Colon (tissue), 2 donors: ENCODE measurements around the gene TNS1.

Source experiments
- FAIRE-seq: peaks from 2 replicates; lab custom pipeline; 2012; peaks lifted over from hg19 to GRCh38; lab: Jason Lieb, UNC
- donor health status: control.
- donor health status: control.

Gene TNS1

DNA sequence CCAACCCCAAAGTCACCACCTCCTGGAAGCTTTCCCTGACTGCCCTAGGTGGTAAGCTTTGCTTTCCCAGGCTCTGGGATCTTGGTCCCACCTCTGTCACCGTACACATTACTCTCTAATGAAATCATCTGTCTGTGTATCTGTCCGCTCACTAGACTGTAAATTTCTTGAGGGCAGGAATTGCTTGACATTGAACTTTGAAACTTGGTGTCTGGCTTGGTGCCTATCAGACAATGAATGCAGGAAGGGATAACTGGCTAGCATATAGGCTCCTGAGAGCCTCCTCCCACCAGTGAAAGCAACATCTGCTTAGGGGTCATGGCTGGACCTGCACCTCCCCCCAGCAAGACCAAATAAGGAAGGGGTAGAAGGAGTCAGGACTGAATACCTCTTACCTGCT is 155.7 kb downstream of the TNS1 start:
- FAIRE-seq = no peak

DNA sequence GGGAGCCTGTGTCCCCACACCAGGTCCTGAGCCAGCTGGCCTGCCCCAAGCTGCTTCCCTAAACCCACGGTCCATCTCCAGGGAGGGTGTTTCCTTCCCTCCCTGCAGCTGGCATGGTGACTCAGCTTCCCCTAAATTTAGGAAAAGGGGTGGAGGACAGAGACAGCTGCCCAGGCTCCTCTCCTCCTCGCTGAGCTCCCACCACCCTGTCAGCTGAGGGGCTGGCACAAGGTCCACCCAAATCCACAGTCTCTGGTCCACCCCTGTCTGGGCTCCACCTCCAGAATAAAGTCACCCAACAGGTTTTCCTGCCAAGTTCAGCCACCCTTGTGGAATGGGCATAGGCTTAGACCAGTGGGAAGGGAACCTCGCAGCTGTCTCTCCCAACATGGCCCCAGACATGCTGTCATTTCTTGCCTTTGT is 156.5 kb downstream of the TNS1 start:
- no peak for FAIRE-seq

DNA sequence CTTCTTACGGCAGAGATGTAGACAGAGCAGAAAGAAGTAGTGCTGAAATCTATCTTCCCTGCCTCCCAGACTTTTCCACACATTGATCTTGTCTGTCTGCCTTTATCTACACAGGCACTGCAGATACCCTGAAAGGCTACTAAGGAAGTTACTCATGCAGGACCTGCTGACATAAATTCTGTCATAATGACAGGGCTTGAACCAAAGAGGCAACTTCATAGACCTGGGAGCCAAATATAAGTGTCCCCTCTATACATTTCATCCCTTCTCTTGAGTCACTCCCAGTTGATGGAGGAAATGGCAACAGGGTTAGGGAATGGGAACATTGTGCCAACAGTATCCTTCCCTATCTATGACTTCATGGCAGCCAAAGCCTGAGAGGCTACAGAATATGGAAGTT is 157.5 kb downstream of the TNS1 start:
- no peak for FAIRE-seq

DNA sequence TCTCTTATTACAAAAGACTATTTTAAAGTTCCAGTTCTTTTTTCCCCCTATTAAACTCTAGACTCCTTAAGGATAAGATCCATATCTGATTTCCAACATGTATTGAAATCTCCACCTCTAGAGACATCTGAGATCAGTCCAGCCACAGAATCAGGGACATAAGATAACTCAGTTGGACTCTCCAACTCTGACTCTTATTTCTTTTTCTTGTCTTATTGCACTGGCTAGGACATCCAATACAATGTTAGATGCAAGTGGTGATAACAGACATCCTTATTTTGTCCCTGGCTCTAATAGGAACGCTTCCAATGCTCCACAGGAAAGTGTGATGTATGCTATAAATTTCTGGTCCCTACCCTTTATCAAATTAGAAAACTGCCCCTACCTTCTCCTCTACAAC is 158.1 kb downstream of the TNS1 start:
- no peak for FAIRE-seq

DNA sequence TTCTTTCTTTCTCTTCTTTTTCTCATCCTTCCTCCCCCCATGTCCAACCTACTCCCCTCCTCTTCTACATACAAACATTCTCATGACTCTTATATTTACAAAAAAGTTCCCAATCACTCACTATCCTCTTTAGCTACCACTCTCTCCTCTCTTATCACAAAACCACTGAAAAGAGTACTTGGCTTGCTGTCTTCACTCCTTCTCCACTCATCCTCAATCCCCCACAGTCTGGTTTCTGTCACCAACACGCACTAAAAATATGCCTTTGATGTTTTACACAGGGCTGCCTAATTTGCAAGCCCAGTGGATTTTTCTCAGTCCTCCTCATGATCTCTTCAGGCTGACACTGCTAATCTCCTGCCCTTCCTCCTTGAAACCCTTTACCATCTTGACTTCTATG is 159.5 kb downstream of the TNS1 start:
- no peak for FAIRE-seq

DNA sequence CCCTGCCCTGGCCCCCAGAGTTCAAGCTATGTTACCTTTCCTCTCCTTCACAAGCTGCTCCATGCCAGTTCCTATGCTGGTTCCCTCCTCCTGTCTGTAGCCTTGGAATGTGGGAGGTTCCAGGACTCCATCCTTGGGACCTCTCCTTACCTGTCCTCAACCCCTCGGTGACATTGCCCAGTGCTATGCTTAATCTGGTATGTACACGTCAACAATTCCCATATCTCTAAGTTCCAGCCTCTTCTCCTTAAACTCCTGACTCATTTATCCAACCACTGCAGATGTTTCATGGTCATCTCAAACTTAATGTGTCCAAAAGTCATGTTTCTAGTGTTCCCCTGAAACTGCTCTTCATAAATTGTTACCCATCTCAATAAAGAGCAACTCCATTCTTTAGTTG is 160.8 kb downstream of the TNS1 start:
- FAIRE-seq = no peak

DNA sequence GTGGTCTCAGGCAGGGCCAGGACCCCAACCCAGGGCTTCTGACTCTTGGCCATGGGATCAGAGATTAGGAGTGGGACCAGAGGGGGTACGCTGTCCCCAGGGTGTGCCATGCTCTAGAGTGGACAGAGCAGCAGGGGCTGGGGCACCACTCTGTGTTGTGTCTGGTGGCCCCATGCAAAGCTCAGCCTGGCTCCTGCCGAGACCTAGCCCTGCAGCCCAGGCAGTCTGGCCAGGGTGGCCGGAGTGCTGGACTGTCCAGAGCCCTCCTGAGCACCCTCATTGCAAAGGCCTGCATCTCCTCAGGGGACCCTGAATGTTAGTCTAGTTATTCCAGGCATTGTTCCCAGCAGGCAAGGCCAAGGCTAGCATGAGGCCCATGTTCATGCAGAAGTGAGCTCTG is 162.3 kb downstream of the TNS1 start:
- no peak for FAIRE-seq

DNA sequence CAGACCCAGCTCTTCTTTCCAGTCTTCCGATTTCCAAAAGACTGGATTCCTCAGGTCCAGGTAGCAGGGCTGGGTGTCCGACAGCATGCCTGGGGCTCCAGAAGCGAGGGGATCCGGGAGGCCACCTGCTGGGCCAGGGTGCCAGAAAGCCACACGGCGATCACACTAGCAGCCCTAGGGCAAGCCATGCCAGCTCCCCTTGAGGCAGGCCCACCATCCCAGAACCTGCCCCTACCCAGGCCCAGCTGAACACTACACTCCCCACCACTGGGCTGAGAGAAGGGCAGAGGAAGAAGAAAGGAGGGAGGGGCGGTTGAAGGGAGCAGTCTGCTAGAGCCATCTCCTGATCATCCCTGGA is 163.1 kb downstream of the TNS1 start:
- no peak for FAIRE-seq

DNA sequence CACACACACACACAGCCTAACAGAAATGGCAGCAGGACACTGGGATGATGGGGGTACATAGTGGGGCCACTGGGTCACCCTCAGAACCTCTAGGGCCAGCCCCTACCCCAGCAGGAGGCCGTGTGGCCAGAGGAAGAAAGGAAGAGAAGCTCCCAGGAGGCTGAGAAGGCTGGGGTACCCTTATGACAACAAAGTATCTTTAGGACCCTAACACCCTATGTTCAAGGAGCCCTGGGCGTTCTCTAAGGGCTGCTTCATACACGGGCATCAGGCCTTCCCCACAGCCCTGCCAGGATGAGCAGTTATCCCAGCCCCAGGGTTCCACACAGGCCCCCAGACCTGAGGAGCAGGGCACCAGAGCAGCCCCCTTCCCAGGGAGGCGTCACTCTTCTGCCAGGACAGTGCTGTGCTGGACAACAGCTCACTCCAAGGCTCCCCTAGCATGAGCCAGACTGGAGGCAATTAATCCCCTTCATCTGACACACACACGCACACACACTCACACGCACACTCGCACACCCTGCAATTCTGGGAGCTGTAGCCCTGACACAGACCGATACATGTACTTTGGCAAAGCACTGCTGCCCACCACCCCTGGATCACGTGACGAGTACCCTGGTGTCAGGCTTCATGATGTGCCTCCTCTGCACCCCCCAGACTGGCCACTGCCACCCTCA is 163.6 kb downstream of the TNS1 start:
- no peak for FAIRE-seq

DNA sequence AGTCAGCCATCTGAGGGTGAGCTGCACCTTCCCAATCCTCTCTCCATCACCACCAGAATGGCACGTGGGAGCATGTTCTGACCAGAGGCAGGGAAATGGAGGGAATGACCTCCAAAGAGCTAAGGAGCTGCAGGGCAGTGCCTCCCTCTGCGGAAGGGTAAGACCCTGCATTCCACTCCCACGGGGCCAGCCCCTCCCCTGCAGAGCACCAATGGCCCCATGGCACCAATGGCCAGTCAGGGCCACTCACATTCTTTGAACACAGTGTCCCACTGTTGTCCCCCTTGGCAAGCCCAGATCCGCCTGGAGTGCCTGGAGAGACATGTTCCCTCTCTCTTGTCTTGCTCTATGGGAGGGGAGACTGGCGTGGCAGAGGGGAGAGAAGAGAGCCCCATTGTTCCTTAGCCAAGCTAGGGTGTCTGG is 164.4 kb downstream of the TNS1 start:
- FAIRE-seq = no peak

DNA sequence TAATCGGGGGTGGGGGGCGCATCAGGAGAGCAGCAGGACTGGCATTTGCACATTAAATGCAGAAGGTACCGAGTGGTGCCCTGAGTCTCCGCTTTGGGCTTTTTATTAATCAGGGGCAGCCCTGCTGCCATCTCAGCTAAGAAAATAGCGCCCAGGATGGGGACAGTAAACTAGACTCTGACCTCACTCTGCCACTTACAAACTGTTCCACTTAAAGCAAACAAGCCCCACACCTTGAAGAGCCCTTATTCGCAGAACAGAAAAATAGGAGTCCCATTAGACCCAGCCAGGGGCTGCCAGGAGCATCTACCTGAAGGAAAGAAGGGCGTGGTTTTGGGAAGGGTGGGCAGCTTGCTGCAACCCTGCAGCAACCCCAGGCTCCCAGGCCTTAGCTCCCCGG is 165.3 kb downstream of the TNS1 start:
- FAIRE-seq = no peak

DNA sequence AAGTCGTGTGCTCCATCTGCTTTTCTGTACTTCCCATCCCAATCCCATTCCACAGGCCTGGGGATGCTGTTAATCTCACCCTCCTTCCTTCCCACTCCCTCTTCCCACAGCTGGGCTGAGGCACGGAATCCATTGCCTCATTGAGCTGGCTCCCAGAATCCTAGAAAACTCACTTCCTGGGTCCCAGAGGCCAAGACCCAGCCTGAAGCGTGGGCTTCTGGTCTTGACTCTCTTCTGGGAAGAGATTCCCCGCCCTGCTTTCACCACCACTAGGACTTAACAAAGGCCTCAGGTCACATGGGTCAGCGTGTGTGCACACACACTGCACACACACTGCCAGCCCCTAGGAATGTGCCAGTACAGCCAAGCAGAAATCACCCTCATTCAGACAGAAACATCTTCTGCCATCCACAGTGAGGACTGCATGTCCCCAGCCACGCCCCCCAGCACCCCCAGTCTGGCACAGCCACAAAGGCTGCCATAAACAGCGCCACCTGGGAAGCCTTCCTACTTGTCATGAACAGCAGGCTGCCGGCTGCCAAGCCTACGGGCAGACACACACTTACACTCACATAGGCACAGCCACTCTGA is 165.8 kb downstream of the TNS1 start:
- no peak for FAIRE-seq

DNA sequence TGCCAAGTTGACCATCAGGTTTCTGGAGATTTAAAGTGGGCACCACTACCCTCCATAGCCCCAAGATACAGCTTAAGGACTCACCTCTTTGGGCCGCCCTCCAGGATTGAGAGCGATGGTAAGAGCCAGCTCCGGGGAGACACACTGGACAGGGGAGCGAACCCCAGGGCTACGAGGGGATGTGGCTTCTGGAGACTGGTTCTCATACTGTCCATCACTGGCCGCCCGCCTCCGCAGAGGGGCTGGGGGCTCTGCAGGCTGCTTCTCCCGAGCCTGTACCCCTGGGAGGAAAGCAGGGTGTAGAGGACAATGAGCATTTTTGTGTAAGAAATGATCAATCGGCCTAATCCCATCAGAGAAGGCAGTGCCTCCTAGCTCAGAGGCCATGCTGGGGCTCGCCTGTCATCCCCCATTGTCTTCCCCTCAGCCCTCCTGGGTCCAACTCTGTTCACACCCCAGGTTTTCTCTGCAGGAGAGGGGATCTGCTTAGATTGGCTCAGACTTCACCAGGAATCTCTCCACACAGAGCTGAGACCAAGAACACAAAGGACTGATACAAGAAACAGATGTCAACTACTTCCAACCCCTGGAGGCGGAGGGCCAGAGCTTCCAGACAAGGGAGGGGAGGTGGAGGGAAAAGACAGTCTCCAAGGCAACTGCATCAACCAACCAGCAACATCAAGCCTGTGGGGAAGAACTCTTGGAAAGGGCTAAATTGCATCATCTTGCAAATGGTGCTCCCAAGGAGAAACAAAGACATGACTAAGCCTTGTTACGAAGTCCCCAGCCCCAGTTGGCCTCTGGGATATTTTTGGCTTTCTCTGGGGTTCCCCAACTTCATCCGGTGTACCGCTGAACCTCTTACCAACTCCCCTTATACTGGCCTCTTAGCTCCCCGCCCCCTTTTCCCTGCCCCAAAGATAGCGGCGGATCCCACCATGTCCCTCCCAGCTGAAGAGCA is 166.6 kb downstream of the TNS1 start:
- no peak for FAIRE-seq

DNA sequence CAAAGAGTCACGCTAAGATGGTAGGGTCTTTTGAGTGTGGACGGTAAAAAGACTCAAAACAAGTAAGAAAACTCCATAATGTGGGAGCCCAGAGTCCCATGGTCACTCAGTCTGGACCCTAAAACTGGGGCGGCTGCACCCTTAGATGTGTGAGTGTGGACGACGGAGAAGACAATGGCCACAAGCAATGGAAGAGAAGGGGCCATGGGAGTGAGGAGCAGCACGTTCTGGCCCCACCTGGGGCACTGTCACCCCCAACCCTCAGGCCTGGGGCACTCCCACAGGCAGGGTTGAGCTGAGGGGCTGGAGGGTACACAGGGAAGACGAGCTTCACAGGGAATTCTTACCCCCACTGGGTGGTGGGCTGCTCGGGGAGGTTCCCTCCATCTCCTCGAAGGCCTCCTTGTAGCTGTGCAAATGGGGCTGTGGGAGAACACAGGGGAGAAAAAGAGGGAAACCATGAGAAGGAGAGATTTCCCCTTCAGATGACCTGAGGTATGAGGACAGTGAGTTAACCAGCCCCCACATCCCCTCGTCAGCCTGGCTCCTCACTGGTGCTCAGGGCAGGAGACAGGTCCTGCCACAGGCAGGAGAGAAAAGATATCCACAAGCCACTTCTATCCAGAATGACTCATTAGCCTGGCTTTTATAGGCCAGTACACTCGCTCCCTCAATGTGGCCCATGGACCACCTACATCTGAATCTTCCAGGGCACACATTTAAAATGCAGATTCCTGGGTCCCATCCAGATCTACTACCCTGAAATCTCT is 167.9 kb downstream of the TNS1 start:
- no peak for FAIRE-seq

DNA sequence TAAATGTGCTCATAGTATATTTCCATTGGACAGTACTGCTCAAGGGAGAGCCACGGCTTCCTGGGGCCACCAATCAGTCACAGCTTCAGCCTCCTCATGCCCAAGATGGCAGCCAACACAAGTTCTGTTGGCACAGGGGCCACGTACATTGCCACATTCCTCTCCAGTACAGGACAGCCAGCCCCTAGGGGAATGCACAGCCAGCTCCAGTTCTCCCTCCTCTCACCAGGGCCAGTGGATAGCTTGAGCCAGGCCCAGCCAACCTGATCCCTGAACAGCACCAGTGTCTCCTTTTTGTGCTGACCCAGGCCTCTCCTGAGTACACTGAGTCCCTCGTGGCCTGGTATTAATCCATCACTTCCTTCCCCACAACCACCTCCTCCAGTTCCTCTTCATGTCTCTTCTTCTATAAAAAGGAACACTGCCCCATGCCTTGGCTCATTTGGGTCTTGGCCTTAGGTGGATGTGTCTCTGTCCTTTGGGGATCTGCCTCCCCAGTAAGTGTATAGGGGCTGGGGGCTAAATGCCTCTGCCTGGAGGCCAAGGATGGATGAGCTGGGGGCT is 168.7 kb downstream of the TNS1 start:
- FAIRE-seq = no peak

DNA sequence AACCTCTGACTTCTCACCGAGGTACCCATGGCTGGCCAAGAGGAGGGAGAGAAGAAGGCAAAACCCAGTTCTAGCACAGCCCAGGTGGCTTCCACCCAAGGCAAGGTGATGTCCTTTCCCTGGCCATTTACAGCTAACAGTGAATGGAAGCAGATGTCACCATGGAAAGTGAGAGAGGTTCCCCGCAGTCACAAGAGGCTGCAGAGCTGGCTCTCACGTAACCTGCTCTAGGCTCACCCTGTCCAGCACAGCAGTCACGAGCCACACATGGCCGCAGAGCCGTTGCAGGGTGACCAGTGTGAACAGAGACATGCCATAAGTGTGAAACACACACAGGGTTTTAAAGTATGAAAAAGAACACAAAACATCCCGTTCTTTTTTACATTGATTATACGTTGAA is 169.4 kb downstream of the TNS1 start:
- no peak for FAIRE-seq

DNA sequence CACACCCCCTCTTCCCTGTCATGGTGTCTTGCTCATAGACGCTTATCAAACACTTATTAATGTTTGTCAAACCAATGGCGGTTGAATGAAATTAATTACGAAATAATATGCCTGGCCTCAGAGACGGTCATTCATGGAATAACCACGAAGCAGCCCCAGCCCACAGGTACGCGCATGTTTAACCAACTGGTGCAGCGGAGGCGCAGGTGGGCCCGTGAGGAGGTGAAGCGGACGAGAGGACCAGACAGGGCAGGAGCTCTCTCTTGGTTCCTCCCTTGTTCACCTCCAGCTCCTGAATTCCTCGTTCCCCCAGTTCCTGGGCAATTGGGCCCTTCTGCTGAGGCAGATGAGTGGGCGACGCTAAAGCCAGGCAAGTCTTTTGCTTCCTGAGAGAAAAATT is 169.8 kb downstream of the TNS1 start:
- FAIRE-seq = no peak

DNA sequence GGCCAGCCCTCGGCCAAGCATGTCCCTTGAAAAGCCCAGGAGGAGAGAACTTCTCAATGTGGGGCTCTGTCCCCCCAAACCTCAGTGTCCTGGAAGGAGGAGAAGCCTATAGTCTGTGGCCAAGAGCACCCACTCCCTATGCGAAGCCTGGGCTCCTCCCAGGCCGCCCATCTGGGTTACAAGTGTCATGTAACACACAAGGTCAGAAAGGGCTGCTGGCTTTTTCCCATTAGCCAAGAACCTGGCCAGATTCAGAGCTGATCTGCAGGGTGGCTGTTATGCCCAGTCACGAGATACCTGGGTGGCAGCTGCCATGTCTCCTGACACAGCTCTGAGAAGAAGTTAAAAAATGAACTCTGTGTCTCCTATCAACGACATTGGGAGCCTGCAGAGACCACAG is 170.7 kb downstream of the TNS1 start:
- FAIRE-seq = no peak

DNA sequence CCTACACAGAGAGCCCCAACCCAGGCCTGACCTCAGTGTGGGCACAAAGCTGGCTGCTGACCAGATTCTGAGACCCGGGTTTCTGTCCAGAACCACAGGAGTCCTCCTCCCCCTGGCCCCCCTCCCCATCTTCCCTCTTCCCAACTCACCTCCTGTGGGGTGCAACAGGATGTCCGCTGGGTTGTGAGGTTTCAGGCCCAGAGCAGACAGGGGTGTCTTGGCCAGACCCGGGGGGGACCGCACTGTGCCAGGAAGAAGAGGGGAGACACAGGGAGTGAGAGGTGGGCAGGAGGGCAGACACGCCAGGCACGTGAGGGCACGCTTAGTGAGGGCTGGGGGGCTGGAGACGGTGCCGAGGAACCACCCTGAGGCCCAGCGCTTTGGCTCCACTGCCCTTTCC is 171.5 kb downstream of the TNS1 start:
- no peak for FAIRE-seq

DNA sequence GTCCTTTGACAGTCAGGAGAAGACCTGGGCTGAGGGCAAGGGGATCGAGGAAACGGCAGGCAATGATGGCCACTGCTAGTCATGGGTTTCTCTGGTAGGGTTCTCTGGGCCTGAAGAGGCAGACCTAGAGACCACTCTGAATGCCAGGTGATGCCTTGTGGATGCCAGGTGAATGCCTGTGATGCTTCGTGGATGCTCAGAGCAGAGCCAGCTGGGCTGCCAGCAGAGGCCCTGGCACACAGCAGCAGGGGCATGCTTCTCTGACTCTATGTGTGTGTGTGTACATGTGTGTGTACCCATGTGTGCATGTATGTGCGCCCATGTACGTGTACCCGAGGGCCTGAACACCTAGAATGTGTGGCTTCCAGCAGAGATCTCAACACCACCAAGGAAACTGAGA is 172.0 kb downstream of the TNS1 start:
- no peak for FAIRE-seq

DNA sequence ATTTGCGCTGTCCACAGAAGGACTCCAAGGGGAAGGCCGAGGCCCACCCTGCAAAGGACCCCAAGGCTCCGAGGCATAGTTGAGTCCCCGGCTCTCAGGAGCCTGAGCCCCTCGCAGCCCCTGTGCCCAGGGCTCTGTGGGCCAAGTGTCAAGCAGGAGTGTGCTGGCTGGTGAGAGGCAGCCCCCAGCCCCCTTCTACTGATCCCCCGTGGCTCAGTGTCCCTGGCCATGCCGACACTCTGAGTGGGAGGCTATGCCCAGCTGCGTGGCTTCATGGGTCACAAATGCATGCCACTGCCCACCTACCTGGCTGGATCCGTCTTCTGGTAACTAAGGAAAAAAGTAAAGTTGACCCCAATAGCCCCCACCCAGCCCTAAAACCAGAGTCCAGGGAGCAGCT is 172.7 kb downstream of the TNS1 start:
- no peak for FAIRE-seq

DNA sequence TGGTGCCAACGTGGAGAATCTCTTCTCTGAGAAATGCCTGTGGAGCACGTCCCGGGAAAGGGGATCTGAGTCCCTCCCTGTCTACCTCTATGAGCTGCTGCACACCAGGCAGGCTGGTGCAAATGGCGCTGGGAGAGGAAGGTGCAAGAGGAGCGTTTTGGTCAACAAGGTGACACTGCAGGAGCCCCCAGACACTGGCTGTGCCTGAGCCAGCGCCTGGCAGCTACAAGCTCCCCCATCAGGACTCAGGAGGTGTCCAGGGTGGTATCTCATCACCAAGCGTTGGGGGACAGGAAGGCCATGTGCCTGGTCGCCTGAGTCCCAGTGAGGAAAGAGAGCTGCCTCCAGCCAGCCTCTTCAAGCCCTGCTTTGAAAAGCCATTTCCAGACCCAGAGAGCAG is 173.4 kb downstream of the TNS1 start:
- FAIRE-seq = no peak
